Lower leg skin (tissue), 3 donors: ENCODE data around the gene GABBR2.

ENCODE experiments used
- CTCF ChIP-seq, 3 donors: fragments of 450-650 bp; IDR thresholded peaks; one replicate each; pipeline ENCODE4 v1.5.1; 2016; ENCODE audit warnings: antibody characterized with exemption in 3 of 3, mild to moderate bottlenecking in 3 of 3, moderate library complexity in 2 of 3
- POLR2A ChIP-seq, 2 donors: fragments of 450-650 bp; IDR thresholded peaks; one replicate each; pipeline ENCODE4 v1.6.1; 2016 to 2017; ENCODE audit warnings: antibody characterized with exemption in 2 of 2, mild to moderate bottlenecking in 1 of 2, moderate library complexity in 1 of 2

GRCh38 chr9:98502976-98503325 is 205.8 kb downstream of the GABBR2 start:
- TF ChIP-seq CTCF (IDR thresholded peaks at IDR 0.05) = no peak
- no peak for TF ChIP-seq POLR2A (IDR thresholded peaks at IDR 0.05)
